GM23248 (cell line): Measurements from ENCODE around the gene ZFAND5. TPM values are rescaled to one million over a fixed set of nuclear protein-coding genes. Genes with fewer than 3 reads are reported as not detected.

ENCODE experiments used
- DNase-seq: peaks from one replicate; pipeline ENCODE4 v3.0.0-alpha.2; 2015
- H2AFZ ChIP-seq: fragments of 200-600 bp; sonication (generic); 2 replicates; pipeline ENCODE4 v1.6.1; 2016; ENCODE audit warnings: antibody characterized with exemption
- H3F3A ChIP-seq: fragments of 200-600 bp; sonication (generic); 2 replicates; pipeline ENCODE4 v1.6.1; 2016; ENCODE audit warnings: mild to moderate bottlenecking, antibody characterized with exemption, mixed run types; ENCODE audit not compliant: insufficient read depth
- H3K27ac ChIP-seq: fragments of 200-600 bp; sonication (generic); 2 replicates; pipeline ENCODE4 v1.5.1; 2016; ENCODE audit warnings: mild to moderate bottlenecking
- H3K27me3 ChIP-seq: fragments of 200-600 bp; sonication (generic); replicated peaks from 2 replicates; pipeline ENCODE4 v1.6.1; 2016; ENCODE audit warnings: mild to moderate bottlenecking; ENCODE audit not compliant: insufficient read depth
- H3K36me3 ChIP-seq: fragments of 200-600 bp; sonication (generic); 2 replicates; pipeline ENCODE4 v1.6.1; 2016; ENCODE audit warnings: low read depth, mild to moderate bottlenecking
- H3K4me1 ChIP-seq: fragments of 200-600 bp; sonication (generic); 2 replicates; pipeline ENCODE4 v1.6.1; 2016; ENCODE audit warnings: mild to moderate bottlenecking; ENCODE audit not compliant: insufficient read depth
- H3K4me2 ChIP-seq: fragments of 200-600 bp; sonication (generic); one replicate; pipeline ENCODE4 v1.6.1; 2016; ENCODE audit warnings: mild to moderate bottlenecking; ENCODE audit not compliant: unreplicated experiment
- H3K4me3 ChIP-seq: fragments of 200-600 bp; sonication (generic); 2 replicates; pipeline ENCODE4 v1.5.1; 2016; ENCODE audit warnings: mild to moderate bottlenecking
- H3K79me2 ChIP-seq: fragments of 200-600 bp; sonication (generic); 2 replicates; pipeline ENCODE4 v1.6.1; 2016; ENCODE audit warnings: mild to moderate bottlenecking; ENCODE audit not compliant: insufficient read depth
- H3K9ac ChIP-seq: fragments of 200-600 bp; sonication (generic); 2 replicates; pipeline ENCODE4 v1.6.1; 2016; ENCODE audit warnings: mild to moderate bottlenecking
- H3K9me2 ChIP-seq: fragments of 200-600 bp; sonication (generic); 2 replicates; pipeline ENCODE4 v1.6.1; 2016; ENCODE audit warnings: mixed run types, mild to moderate bottlenecking, moderate library complexity; ENCODE audit not compliant: insufficient read depth
- H3K9me3 ChIP-seq: fragments of 200-600 bp; sonication (generic); one replicate; pipeline ENCODE4 v1.6.1; 2017; ENCODE audit warnings: low read depth
- H4K20me1 ChIP-seq: fragments of 200-600 bp; sonication (generic); 2 replicates; pipeline ENCODE4 v1.6.0; 2016; ENCODE audit not compliant: insufficient read depth
- EZH2 ChIP-seq: fragments of 200-600 bp; sonication (generic); IDR thresholded peaks from 2 replicates; pipeline ENCODE4 v1.6.1; 2018; ENCODE audit warnings: antibody characterized with exemption, mild to moderate bottlenecking; ENCODE audit not compliant: insufficient read depth, poor library complexity, severe bottlenecking
- EZH2phosphoT487 ChIP-seq: fragments of 200-600 bp; sonication (generic); IDR thresholded peaks from 2 replicates; pipeline ENCODE4 v1.6.1; 2018; ENCODE audit warnings: antibody characterized with exemption, moderate library complexity, mild to moderate bottlenecking, low read depth; ENCODE audit not compliant: insufficient read depth
- WGBS, 2 experiments: methylation state at CpG; one replicate each; pipeline ENCODE4 v1.1.6; 2015 to 2017; ENCODE audit warnings: low lambda C conversion rate in 2 of 2, low coverage in 1 of 2; ENCODE audit errors: missing lambda C conversion rate in 2 of 2; 5-methylcytosine and 5-hydroxymethylcytosine counted together
- in situ Hi-C: fragments of 300-500 bp; cut with MboI; formaldehyde crosslinking; loops from 2 replicates; pipeline ENCODE4 v1.15.0; 2020
- polyA plus RNA-seq: library from polyadenylated mRNA; unstranded; fragments of >200 nt; fragmentation: Nextera tagmentation; extraction: Ambion mirVana; gene quantifications from 2 replicates; pipeline ENCODE4 v1.2.1, GENCODE V29; 2016
- total RNA-seq: library from RNA; depleted of rRNA; stranded (reverse); fragments of >200 nt; shearing (Covaris generic); gene quantifications from 2 replicates; pipeline ENCODE4 v1.2.3, GENCODE V29; 2014; rRNA removed

ZFAND5 gene, protein sequence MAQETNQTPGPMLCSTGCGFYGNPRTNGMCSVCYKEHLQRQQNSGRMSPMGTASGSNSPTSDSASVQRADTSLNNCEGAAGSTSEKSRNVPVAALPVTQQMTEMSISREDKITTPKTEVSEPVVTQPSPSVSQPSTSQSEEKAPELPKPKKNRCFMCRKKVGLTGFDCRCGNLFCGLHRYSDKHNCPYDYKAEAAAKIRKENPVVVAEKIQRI
- total RNA-seq: 166 and 184 TPM in 2 replicates
- 178 and 181 TPM in 2 replicates for polyA plus RNA-seq

- Histone ChIP-seq H3F3A (peaks cover 48% of the 10 kb centered on the region), H3K9ac (peak within 1 kb of the TSS; percentile 98), H3K27ac (peak within 1 kb of the TSS; percentile 100), H4K20me1 (peaks cover 11% of the 10 kb centered on the region; the same call in 1 of the 2 replicates), H3K27me3 (no peaks in the 10 kb centered on the region), H3K4me2 (peak within 1 kb of the TSS; percentile 98), H3K4me3 (peak within 1 kb of the TSS; percentile 89), H3K79me2 (peaks cover 50% of the 10 kb centered on the region), H3K4me1 (peaks cover 14% of the 10 kb centered on the region), H3K9me2 (no peaks in the 10 kb centered on the region), H3K9me3 (no peaks in the 10 kb centered on the region), H3K36me3 (peaks cover 27% of the 10 kb centered on the region; the same call in 1 of the 2 replicates), H2AFZ (peak within 1 kb of the TSS; percentile 84)
- TF ChIP-seq EZH2phosphoT487 (no peak), EZH2 (no peak)
- in situ Hi-C loops: no loop called here
- DNase-seq: peak; percentile 100
- 1 to 2% methylated on average over 65 to 79 of the region's 110 CpGs for WGBS, 2 experiments
Observed at GRCh38 chr9:72364679-72365524, at the start of gene ZFAND5. Gene ZFAND5, minus strand, starts transcription at chr9:72365208. Its CDS starts 4,430 bp downstream, at chr9:72360778.

- no peaks in the 10 kb centered on the region for H3K79me2 ChIP-seq
- H3K4me1 ChIP-seq: no peaks in the 10 kb centered on the region
- H3K4me2 ChIP-seq: no peak overlapping the region
- H3K9me2 ChIP-seq: no peaks in the 10 kb centered on the region
- H3K27me3 ChIP-seq: no peaks in the 10 kb centered on the region
- no peaks in the 10 kb centered on the region for H4K20me1 ChIP-seq
- in situ Hi-C loops: no loop called here
- H3K36me3 ChIP-seq: no peaks in the 10 kb centered on the region
- H3K4me3 ChIP-seq: no peak overlapping the region
- H3K9me3 ChIP-seq: no peaks in the 10 kb centered on the region
- no peaks in the 10 kb centered on the region for H3F3A ChIP-seq
- 73 to 75% methylated on average over 2 of the region's 2 CpGs for WGBS, 2 experiments
- TF ChIP-seq EZH2phosphoT487: no peak
- TF ChIP-seq EZH2: no peak
- H3K27ac ChIP-seq: no peak overlapping the region
- H2AFZ ChIP-seq: no peak overlapping the region
- no peak overlapping the region for H3K9ac ChIP-seq
- no peak for DNase-seq
Observed at GRCh38 chr9:72412483-72413040, 47.6 kb upstream of the ZFAND5 start.

- Histone ChIP-seq H3K9me3 (no peaks in the 10 kb centered on the region), H2AFZ (no peak overlapping the region), H3K9me2 (no peaks in the 10 kb centered on the region), H3K4me2 (no peak overlapping the region), H3K79me2 (no peaks in the 10 kb centered on the region), H3K36me3 (no peaks in the 10 kb centered on the region), H3K27ac (no peak overlapping the region), H3K4me1 (no peaks in the 10 kb centered on the region), H3K27me3 (no peaks in the 10 kb centered on the region), H4K20me1 (no peaks in the 10 kb centered on the region), H3F3A (no peaks in the 10 kb centered on the region), H3K4me3 (no peak overlapping the region), H3K9ac (no peak overlapping the region)
- 96 to 100% methylated on average over 1 of the region's 1 CpG for WGBS, 2 experiments
- DNase-seq: no peak
- in situ Hi-C loops: no loop called here
- TF ChIP-seq EZH2phosphoT487 (no peak), EZH2 (no peak)
Observed at GRCh38 chr9:72410214-72410613, 45.2 kb upstream of the ZFAND5 start.

GRCh38 chr9:72407114-72407513 is 42.1 kb upstream of the ZFAND5 start:
- in situ Hi-C loops: no loop called here
- Histone ChIP-seq H3K4me1 (no peaks in the 10 kb centered on the region), H3K4me3 (no peak overlapping the region), H4K20me1 (no peaks in the 10 kb centered on the region), H3K27me3 (no peaks in the 10 kb centered on the region), H3K9ac (no peak overlapping the region), H2AFZ (no peak overlapping the region), H3K4me2 (no peak overlapping the region), H3K79me2 (no peaks in the 10 kb centered on the region), H3K27ac (no peak overlapping the region), H3K9me3 (no peaks in the 10 kb centered on the region), H3K36me3 (no peaks in the 10 kb centered on the region), H3K9me2 (no peaks in the 10 kb centered on the region), H3F3A (no peaks in the 10 kb centered on the region)
- DNase-seq: no peak
- TF ChIP-seq EZH2phosphoT487 (no peak), EZH2 (no peak)
- WGBS, 2 experiments: 52 to 56% methylated on average over 2 of the region's 2 CpGs
